HEK293 (cell line): ENCODE data around the gene ADGRF4.

Experiments used
- CTCF ChIA-PET: fragments of 350-600 bp; formaldehyde crosslinking; extraction: SDS; loops from one replicate; lab custom pipeline; 2021; ENCODE audit warnings: antibody characterized with exemption; lab: Yijun Ruan, JAX
- POLR2A ChIA-PET: fragments of 300-600 bp; formaldehyde crosslinking; extraction: SDS; loops from one replicate; lab custom pipeline; 2020; ENCODE audit warnings: antibody characterized with exemption, inconsistent platforms; lab: Yijun Ruan, JAX
- H3K27ac ChIP-seq: fragments of 200-500 bp; sonication (Bioruptor generic); 2 replicates; pipeline ENCODE4 v1.5.1; 2014; ENCODE audit warnings: low read depth, low read length, control low read depth, inconsistent platforms; ENCODE audit errors: extremely low read depth
- H3K36me3 ChIP-seq, 2 experiments: fragments of 200-500 bp in 1 of 2; sonication (Bioruptor generic) in 1 of 2; 1 replicate in 1 of 2; 2 replicates in 1 of 2; pipeline ENCODE4 v1.5.1; 2014 to 2017; ENCODE audit warnings: inconsistent platforms in 2 of 2, low read length in 2 of 2; ENCODE audit not compliant: control insufficient read depth in 2 of 2, insufficient read depth in 1 of 2
- H3K4me1 ChIP-seq: fragments of 200-500 bp; sonication (Bioruptor generic); 2 replicates; pipeline ENCODE4 v1.5.1; 2014; ENCODE audit warnings: mild to moderate bottlenecking, low read length, inconsistent platforms; ENCODE audit not compliant: control insufficient read depth, insufficient read depth
- H3K4me3 ChIP-seq: 2 replicates; pipeline ENCODE4 v1.5.1; 2011; ENCODE audit warnings: low read depth, mild to moderate bottlenecking, control low read depth, low read length, moderate library complexity
- H3K9me3 ChIP-seq: fragments of 200-500 bp; sonication (Bioruptor generic); 2 replicates; pipeline ENCODE4 v1.5.1; 2014; ENCODE audit warnings: low read depth, low read length, inconsistent platforms; ENCODE audit not compliant: control insufficient read depth, insufficient read depth
- MYNN ChIP-seq: fragments of 450-650 bp; formaldehyde crosslinking; IDR thresholded peaks from 2 replicates; pipeline ENCODE4 v1.5.1; 2016; ENCODE audit warnings: missing biosample characterization, missing genetic modification characterization, borderline replicate concordance
- PRDM10 ChIP-seq: fragments of 450-650 bp; formaldehyde crosslinking; IDR thresholded peaks from 2 replicates; pipeline ENCODE4 v1.5.1; 2016; ENCODE audit warnings: missing biosample characterization, missing genetic modification characterization
- REST ChIP-seq: fragments of 450-650 bp; formaldehyde crosslinking; IDR thresholded peaks from 2 replicates; pipeline ENCODE4 v1.5.1; 2016; ENCODE audit warnings: missing biosample characterization, missing genetic modification characterization
- ZBTB7A ChIP-seq: fragments of 450-650 bp; formaldehyde crosslinking; IDR thresholded peaks from 2 replicates; pipeline ENCODE4 v1.5.1; 2016; ENCODE audit warnings: low read depth, missing biosample characterization, missing genetic modification characterization
- ZNF16 ChIP-seq: fragments of 450-650 bp; formaldehyde crosslinking; IDR thresholded peaks from 2 replicates; pipeline ENCODE4 v1.5.1; 2016; ENCODE audit warnings: low read depth, missing biosample characterization, missing genetic modification characterization
- ZNF354C ChIP-seq: fragments of 450-650 bp; formaldehyde crosslinking; IDR thresholded peaks from 2 replicates; pipeline ENCODE4 v1.5.1; 2016; ENCODE audit warnings: missing biosample characterization, missing genetic modification characterization, low read depth, borderline replicate concordance
- ZNF423 ChIP-seq: fragments of 450-650 bp; formaldehyde crosslinking; IDR thresholded peaks from 2 replicates; pipeline ENCODE4 v1.5.1; 2016; ENCODE audit warnings: missing biosample characterization, missing genetic modification characterization
- ZNF449 ChIP-seq: fragments of 450-650 bp; formaldehyde crosslinking; IDR thresholded peaks from 2 replicates; pipeline ENCODE4 v1.5.1; 2017; ENCODE audit warnings: missing biosample characterization, mild to moderate bottlenecking, missing genetic modification characterization, moderate library complexity
- ZNF521 ChIP-seq: fragments of 450-650 bp; formaldehyde crosslinking; IDR thresholded peaks from 2 replicates; pipeline ENCODE4 v1.5.1; 2017; ENCODE audit warnings: missing biosample characterization, mild to moderate bottlenecking, missing genetic modification characterization
- ZNF558 ChIP-seq: fragments of 450-650 bp; formaldehyde crosslinking; IDR thresholded peaks from 2 replicates; pipeline ENCODE4 v1.5.1; 2016; ENCODE audit warnings: missing biosample characterization, missing genetic modification characterization
- ZNF623 ChIP-seq: fragments of 450-650 bp; formaldehyde crosslinking; IDR thresholded peaks from 2 replicates; pipeline ENCODE4 v1.5.1; 2016; ENCODE audit warnings: missing biosample characterization, missing genetic modification characterization
- ZNF670 ChIP-seq: fragments of 450-650 bp; formaldehyde crosslinking; IDR thresholded peaks from 2 replicates; pipeline ENCODE4 v1.5.1; 2016; ENCODE audit warnings: missing biosample characterization, missing genetic modification characterization, low read depth
- ZNF707 ChIP-seq: fragments of 450-650 bp; formaldehyde crosslinking; IDR thresholded peaks from 2 replicates; pipeline ENCODE4 v1.5.1; 2016; ENCODE audit warnings: missing biosample characterization, missing genetic modification characterization
- ZNF791 ChIP-seq: fragments of 450-650 bp; formaldehyde crosslinking; IDR thresholded peaks from 2 replicates; pipeline ENCODE4 v1.5.1; 2016; ENCODE audit warnings: missing biosample characterization, missing genetic modification characterization
- ZSCAN18 ChIP-seq: fragments of 450-650 bp; formaldehyde crosslinking; IDR thresholded peaks from 2 replicates; pipeline ENCODE4 v1.5.1; 2016; ENCODE audit warnings: missing biosample characterization, missing genetic modification characterization

The ADGRF4 gene

GRCh38 chr6:47681201-47681990 is 17.0 kb upstream of the ADGRF4 start:
- Histone ChIP-seq H3K27ac (no peak overlapping the region), H3K9me3 (no peaks in the 10 kb centered on the region), H3K36me3 (no peaks in the 10 kb centered on the region), H3K4me3 (no peak overlapping the region), H3K4me1 (no peaks in the 10 kb centered on the region)
- ChIA-PET POLR2A (no interaction called here), CTCF (no interaction called here)
- TF ChIP-seq ZNF449, result no peak

DNA sequence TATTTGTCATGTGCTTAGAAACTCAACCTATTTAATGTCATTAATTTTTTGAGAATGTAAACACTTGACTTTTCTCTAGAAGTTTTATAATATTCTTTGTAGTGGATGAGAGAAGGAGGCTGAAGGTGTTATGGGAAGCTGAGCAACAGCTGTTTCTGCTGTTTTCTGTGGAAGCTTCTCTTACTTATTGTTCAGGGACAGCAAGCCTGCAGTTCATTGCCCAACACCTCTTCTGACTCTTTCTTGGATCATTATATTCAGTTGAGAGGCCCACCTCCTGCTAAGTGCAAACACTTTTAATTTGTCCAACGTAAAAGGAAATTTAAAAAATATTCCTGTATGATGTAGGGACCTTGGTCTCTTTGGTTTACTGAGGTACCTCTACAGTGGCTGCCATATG is 12.0 kb upstream of the ADGRF4 start:
- ChIA-PET POLR2A (no interaction called here), CTCF (interaction anchor here (1.2 to 3.1 kb wide), 4 partner anchors 10 to 95 kb away, joined by 3 to 14 read pairs (median 6); no protein-coding TSS in a partner anchor)
- Histone ChIP-seq H3K27ac (no peak overlapping the region), H3K4me3 (no peak overlapping the region), H3K36me3 (no peaks in the 10 kb centered on the region), H3K9me3 (no peaks in the 10 kb centered on the region), H3K4me1 (no peaks in the 10 kb centered on the region)
- TF ChIP-seq ZNF354C (tag by site-specific recombination) (no peak), PRDM10 (tag by site-specific recombination) (no peak), MYNN (tag by site-specific recombination) (no peak), ZBTB7A (tag by site-specific recombination) (no peak), ZSCAN18 (tag by site-specific recombination) (no peak), ZNF423 (tag by site-specific recombination) (no peak), ZNF449 (no peak), ZNF558 (tag by site-specific recombination) (no peak), ZNF16 (tag by site-specific recombination) (no peak), ZNF670 (tag by site-specific recombination) (no peak), ZNF791 (tag by site-specific recombination) (no peak), REST (tag by site-specific recombination) (no peak), ZNF707 (no peak), ZNF521 (tag by site-specific recombination) (no peak), ZNF623 (tag by site-specific recombination) (no peak)
